ENCODE measurements around the gene URI1.
A peak's percentile ranks its signal among the peaks of the same experiment; 100 is the strongest.
"Not testable (repeated sequence)": the region's sequence is repeated elsewhere in the genome, so short reads cannot be mapped to it uniquely, and the experiment has no call there.

URI1 gene

GRCh38 chr19:30028118-30028991 is 86.3 kb downstream of the URI1 start:
- DNase-seq = no peak

GRCh38 chr19:30028992-30029343 is 86.9 kb downstream of the URI1 start:
- no peak for DNase-seq

GRCh38 chr19:30029721-30030510 is 87.9 kb downstream of the URI1 start:
- no peak for DNase-seq

GRCh38 chr19:30034321-30034720 is 92.3 kb downstream of the URI1 start:
- DNase-seq = no peak

GRCh38 chr19:30036154-30037129 is 94.4 kb downstream of the URI1 start:
- DNase-seq = no peak

GRCh38 chr19:30037835-30038234 is 95.8 kb downstream of the URI1 start:
- DNase-seq = no peak

GRCh38 chr19:30041931-30042330 is 99.9 kb downstream of the URI1 start:
- not testable (repeated sequence) for DNase-seq

GRCh38 chr19:30043008-30043407 is 101.0 kb downstream of the URI1 start:
- DNase-seq = not testable (repeated sequence)

- no peak for DNase-seq
Measured at GRCh38 chr19:30044273-30045248, 102.5 kb downstream of the URI1 start.

- DNase-seq = peak in 1 of 2 experiments; percentile 10
Measured at GRCh38 chr19:30046522-30046921, 104.5 kb downstream of the URI1 start.

- DNase-seq = no peak
Measured at GRCh38 chr19:30047432-30047831, 105.4 kb downstream of the URI1 start.

GRCh38 chr19:30049226-30049625 is 107.2 kb downstream of the URI1 start:
- no peak for DNase-seq

- no peak for DNase-seq
Measured at GRCh38 chr19:30049846-30050667, 108.0 kb downstream of the URI1 start.

GRCh38 chr19:30052122-30053075 is 110.4 kb downstream of the URI1 start:
- no peak for DNase-seq

- DNase-seq = no peak
Measured at GRCh38 chr19:30053558-30053957, 111.5 kb downstream of the URI1 start.

GRCh38 chr19:30054210-30054609 is 112.2 kb downstream of the URI1 start:
- no peak for DNase-seq

- DNase-seq = no peak
Measured at GRCh38 chr19:30056580-30056979, 114.5 kb downstream of the URI1 start.

- no peak for DNase-seq
Measured at GRCh38 chr19:30059741-30060457, 117.9 kb downstream of the URI1 start.

Measured in SHP77 (cell line).